GM23338 (cell line): ENCODE measurements around the gene SLN.
"Not testable (repeated sequence)": the region's sequence is repeated elsewhere in the genome, so short reads cannot be mapped to it uniquely, and the experiment has no call there.

Experiments
- CREB1 ChIP-seq: fragments of 250-450 bp; sonication (Bioruptor Pico); IDR thresholded peaks from 2 replicates; pipeline ENCODE4 v1.5.0; 2020; ENCODE audit warnings: low read depth, mild to moderate bottlenecking, moderate library complexity
- EZH2 ChIP-seq: fragments of 200-600 bp; sonication (generic); IDR thresholded peaks from one replicate; pipeline ENCODE4 v1.8.0; 2017; ENCODE audit warnings: antibody characterized with exemption, mild to moderate bottlenecking, low read depth; ENCODE audit not compliant: unreplicated experiment
- EZH2phosphoT487 ChIP-seq: fragments of 200-600 bp; sonication (generic); IDR thresholded peaks from one replicate; pipeline ENCODE4 v1.8.1; 2018; ENCODE audit warnings: antibody characterized with exemption; ENCODE audit not compliant: unreplicated experiment
- JUNB ChIP-seq: IDR thresholded peaks from one replicate; pipeline ENCODE4 v1.6.1; 2016; ENCODE audit warnings: antibody characterized with exemption; ENCODE audit not compliant: unreplicated experiment
- POLR2AphosphoS5 ChIP-seq: IDR thresholded peaks from 2 replicates; pipeline ENCODE4 v1.6.1; 2016; ENCODE audit warnings: antibody characterized with exemption, low read depth
- STAT1 ChIP-seq: IDR thresholded peaks from one replicate; pipeline ENCODE4 v1.6.1; 2016; ENCODE audit warnings: antibody characterized with exemption; ENCODE audit not compliant: unreplicated experiment
- ZNF114 ChIP-seq: fragments of 250-450 bp; sonication (Bioruptor Pico); IDR thresholded peaks from 2 replicates; pipeline ENCODE4 v1.5.0; 2020; ENCODE audit warnings: mild to moderate bottlenecking, moderate library complexity
- TF ChIP-seq, protein P1 (sequence below), 2 experiments: fragments of 200-600 bp in 1 of 2; sonication (generic) in 1 of 2; conservative IDR thresholded peaks; 2 replicates each; pipeline versions ENCODE4 v1.5.1 to v1.6.1; 2016 to 2017; ENCODE audit warnings: antibody characterized with exemption in 2 of 2, low read depth in 2 of 2, mild to moderate bottlenecking in 2 of 2, moderate library complexity in 1 of 2
- TF ChIP-seq, protein P2 (sequence below): IDR thresholded peaks from one replicate; pipeline ENCODE4 v1.6.1; 2018; ENCODE audit warnings: antibody characterized with exemption; ENCODE audit not compliant: unreplicated experiment
- TF ChIP-seq, protein P3 (sequence below): IDR thresholded peaks from 2 replicates; pipeline ENCODE4 v1.6.1; 2016; ENCODE audit warnings: antibody characterized with exemption

DNA sequence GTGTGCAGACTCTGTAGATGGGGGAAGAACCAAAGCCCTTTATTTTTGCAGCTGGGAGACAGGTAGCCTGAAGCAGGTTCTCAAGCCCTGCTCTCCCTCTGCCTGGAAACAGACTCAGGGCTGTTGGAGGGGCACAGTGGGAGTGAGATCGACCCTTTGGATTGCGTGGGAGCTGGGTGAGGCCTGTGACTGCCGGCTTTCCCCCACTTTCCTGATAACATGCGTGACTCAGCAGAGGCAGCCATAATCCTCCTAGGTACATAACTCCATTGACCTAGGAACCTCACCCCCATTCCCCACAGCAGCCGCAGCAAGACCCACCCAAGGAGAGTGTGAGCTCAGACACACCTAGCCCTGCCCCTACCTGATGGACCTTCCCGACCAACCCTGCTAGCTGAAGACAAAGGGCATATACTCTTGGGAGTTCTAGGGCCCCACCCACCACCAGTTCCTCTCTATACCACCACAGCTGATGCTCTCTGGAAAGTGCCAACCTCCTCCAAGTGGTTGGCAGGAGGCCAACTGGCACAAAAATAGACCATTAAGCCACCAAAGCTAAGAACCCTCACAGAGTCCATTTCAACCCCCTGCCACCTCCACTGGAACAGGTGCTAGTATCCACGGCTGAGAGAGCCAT is 47.0 kb upstream of the SLN start:
- TF ChIP-seq, protein P1, sequence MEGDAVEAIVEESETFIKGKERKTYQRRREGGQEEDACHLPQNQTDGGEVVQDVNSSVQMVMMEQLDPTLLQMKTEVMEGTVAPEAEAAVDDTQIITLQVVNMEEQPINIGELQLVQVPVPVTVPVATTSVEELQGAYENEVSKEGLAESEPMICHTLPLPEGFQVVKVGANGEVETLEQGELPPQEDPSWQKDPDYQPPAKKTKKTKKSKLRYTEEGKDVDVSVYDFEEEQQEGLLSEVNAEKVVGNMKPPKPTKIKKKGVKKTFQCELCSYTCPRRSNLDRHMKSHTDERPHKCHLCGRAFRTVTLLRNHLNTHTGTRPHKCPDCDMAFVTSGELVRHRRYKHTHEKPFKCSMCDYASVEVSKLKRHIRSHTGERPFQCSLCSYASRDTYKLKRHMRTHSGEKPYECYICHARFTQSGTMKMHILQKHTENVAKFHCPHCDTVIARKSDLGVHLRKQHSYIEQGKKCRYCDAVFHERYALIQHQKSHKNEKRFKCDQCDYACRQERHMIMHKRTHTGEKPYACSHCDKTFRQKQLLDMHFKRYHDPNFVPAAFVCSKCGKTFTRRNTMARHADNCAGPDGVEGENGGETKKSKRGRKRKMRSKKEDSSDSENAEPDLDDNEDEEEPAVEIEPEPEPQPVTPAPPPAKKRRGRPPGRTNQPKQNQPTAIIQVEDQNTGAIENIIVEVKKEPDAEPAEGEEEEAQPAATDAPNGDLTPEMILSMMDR (conservative IDR thresholded peaks at IDR 0.05; ENCODE audit: low read depth in 2 of 2): not testable (repeated sequence)
- TF ChIP-seq, protein P2, sequence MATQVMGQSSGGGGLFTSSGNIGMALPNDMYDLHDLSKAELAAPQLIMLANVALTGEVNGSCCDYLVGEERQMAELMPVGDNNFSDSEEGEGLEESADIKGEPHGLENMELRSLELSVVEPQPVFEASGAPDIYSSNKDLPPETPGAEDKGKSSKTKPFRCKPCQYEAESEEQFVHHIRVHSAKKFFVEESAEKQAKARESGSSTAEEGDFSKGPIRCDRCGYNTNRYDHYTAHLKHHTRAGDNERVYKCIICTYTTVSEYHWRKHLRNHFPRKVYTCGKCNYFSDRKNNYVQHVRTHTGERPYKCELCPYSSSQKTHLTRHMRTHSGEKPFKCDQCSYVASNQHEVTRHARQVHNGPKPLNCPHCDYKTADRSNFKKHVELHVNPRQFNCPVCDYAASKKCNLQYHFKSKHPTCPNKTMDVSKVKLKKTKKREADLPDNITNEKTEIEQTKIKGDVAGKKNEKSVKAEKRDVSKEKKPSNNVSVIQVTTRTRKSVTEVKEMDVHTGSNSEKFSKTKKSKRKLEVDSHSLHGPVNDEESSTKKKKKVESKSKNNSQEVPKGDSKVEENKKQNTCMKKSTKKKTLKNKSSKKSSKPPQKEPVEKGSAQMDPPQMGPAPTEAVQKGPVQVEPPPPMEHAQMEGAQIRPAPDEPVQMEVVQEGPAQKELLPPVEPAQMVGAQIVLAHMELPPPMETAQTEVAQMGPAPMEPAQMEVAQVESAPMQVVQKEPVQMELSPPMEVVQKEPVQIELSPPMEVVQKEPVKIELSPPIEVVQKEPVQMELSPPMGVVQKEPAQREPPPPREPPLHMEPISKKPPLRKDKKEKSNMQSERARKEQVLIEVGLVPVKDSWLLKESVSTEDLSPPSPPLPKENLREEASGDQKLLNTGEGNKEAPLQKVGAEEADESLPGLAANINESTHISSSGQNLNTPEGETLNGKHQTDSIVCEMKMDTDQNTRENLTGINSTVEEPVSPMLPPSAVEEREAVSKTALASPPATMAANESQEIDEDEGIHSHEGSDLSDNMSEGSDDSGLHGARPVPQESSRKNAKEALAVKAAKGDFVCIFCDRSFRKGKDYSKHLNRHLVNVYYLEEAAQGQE: not testable (repeated sequence)
- TF ChIP-seq POLR2AphosphoS5; EZH2phosphoT487; CREB1 (CRISPR knock-in tag); EZH2; JUNB; ZNF114 (CRISPR knock-in tag); STAT1: not testable (repeated sequence)
- TF ChIP-seq, protein P3, sequence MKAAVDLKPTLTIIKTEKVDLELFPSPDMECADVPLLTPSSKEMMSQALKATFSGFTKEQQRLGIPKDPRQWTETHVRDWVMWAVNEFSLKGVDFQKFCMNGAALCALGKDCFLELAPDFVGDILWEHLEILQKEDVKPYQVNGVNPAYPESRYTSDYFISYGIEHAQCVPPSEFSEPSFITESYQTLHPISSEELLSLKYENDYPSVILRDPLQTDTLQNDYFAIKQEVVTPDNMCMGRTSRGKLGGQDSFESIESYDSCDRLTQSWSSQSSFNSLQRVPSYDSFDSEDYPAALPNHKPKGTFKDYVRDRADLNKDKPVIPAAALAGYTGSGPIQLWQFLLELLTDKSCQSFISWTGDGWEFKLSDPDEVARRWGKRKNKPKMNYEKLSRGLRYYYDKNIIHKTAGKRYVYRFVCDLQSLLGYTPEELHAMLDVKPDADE: not testable (repeated sequence)
